ENCODE results near the gene CAPZA3. TPM values are rescaled to one million over a fixed set of nuclear protein-coding genes. Genes with fewer than 3 reads are reported as not detected.
"Not testable (repeated sequence)": the region's sequence is repeated elsewhere in the genome, so short reads cannot be mapped to it uniquely, and the experiment has no call there.

Gene CAPZA3
- total RNA-seq, 2 experiments from 2014 or later, result not detected

DNA sequence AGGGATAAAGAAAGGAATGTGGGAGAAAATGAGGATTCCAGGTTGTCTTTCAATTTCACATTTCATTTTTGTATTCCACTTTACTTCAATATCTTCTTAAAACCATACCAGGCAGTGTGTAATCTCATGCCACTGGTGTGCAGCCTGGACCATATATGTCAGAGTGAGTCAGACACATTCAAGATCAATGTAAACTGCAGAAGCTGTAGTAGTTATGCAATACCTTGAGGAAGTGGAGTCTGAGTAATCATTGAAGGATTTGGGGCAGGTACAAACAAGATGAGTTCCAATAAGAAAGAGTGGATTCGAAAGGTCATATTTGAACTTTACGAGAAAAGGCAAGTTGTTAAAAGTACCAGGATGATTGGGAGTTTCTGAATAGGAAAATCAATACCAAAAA, 14.2 kb upstream of the CAPZA3 start:
- no peak overlapping the region for H3K27ac Mint-ChIP-seq
- CTCF ChIA-PET, result no interaction called here
- DNase-seq (no peak), ATAC-seq (no peak)
- no peaks in the 10 kb centered on the region for H3K4me1 Mint-ChIP-seq
- no peaks in the 10 kb centered on the region for H3K27me3 Mint-ChIP-seq
- no peaks in the 10 kb centered on the region for H3K36me3 Mint-ChIP-seq
- peaks cover 7% of the 10 kb centered on the region for H3K9me3 Mint-ChIP-seq (ENCODE audit: low read depth)
- no peak overlapping the region for H3K4me3 Mint-ChIP-seq

- CTCF ChIA-PET, result no interaction called here
- no peak for DNase-seq
- no peaks in the 10 kb centered on the region for H3K27me3 Mint-ChIP-seq
- no peak overlapping the region for H3K4me3 Mint-ChIP-seq
- H3K9me3 Mint-ChIP-seq (ENCODE audit: low read depth), result peaks cover 8% of the 10 kb centered on the region
- H3K27ac Mint-ChIP-seq, result no peak overlapping the region
- no peak for ATAC-seq
- no peaks in the 10 kb centered on the region for H3K4me1 Mint-ChIP-seq
- no peaks in the 10 kb centered on the region for H3K36me3 Mint-ChIP-seq
Observed at GRCh38 chr12:18731156-18731555, 6.8 kb upstream of the CAPZA3 start.

DNA sequence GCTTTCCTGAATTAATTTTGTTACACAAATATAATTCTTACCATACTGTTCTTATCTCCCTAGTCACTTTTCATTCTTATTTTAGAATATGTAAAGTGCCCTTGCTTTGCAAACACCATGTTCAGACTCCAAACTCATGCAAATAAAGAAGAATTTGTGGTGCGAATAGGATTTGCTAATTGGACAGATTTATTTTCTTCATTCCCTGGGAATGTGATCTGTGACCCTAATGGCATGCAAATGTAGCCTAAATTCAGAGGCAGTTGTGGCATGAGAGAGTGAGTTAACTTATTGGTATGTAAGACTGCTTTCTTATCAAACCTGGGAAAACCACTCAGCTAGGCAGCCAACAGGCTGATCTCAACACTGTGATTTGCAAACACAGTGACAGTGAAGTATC, 10.0 kb downstream of the CAPZA3 start:
- DNase-seq, result no peak
- Mint-ChIP-seq H3K27ac (no peak overlapping the region), H3K36me3 (no peaks in the 10 kb centered on the region), H3K4me3 (no peak overlapping the region), H3K9me3 (ENCODE audit: low read depth) (peaks cover 7% of the 10 kb centered on the region), H3K27me3 (no peaks in the 10 kb centered on the region), H3K4me1 (no peaks in the 10 kb centered on the region)
- ATAC-seq, result no peak
- CTCF ChIA-PET, result no interaction called here

DNA sequence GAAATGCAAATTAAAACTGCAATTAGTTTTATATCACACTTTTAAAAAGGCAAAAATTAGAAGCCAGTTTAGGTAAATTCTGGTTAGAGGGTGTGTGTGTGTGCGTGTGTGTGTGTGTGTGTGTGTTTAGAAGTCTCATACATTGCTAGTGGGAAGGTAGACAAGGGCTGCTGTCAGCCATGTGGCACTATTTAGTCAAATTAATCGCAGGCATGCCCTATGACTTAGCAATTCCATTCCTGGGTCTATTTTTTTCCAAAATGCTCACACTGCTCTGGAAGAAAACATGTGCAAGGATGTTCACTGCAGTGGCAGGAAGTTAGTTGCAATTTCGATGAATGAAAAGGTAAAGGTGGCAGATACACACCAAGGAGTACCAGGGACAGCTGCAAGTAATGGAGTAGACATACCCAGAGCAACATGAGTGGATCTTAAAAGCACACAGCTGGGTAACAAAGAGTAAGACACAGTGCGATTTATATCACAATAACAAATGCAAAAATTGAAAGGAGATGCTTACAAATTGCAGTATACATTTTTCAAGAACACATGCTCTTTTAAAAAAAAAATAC, 11.6 kb downstream of the CAPZA3 start:
- DNase-seq (no peak), ATAC-seq (no peak)
- Mint-ChIP-seq H3K4me1 (no peaks in the 10 kb centered on the region), H3K9me3 (ENCODE audit: low read depth) (peaks cover 2% of the 10 kb centered on the region), H3K27ac (no peak overlapping the region), H3K27me3 (no peaks in the 10 kb centered on the region), H3K36me3 (no peaks in the 10 kb centered on the region), H3K4me3 (no peak overlapping the region)
- CTCF ChIA-PET, result no interaction called here

DNA sequence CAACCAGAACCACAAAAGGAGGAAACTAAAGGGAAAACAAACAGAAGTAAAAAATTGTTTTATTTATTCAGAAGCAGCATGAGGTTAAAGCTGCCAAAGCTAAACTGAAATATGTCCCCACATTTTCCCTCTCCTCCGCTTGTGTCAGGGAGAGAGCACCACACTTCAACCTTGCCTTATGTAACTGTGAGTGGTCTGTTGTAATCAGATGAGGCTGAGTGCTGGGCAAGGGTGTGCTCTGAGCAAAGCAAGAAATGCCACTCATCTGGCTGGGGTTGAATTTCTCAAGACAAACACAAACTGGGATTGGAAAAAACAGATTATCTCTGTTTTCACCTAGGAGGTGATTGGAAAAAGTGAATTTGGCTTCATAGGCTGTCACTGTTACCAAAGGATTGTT, 12.2 kb downstream of the CAPZA3 start:
- CTCF ChIA-PET, result no interaction called here
- Mint-ChIP-seq H3K27me3 (no peaks in the 10 kb centered on the region), H3K4me3 (no peak overlapping the region), H3K36me3 (no peaks in the 10 kb centered on the region), H3K27ac (no peak overlapping the region), H3K9me3 (ENCODE audit: low read depth) (peaks cover 2% of the 10 kb centered on the region), H3K4me1 (no peaks in the 10 kb centered on the region)
- DNase-seq (no peak), ATAC-seq (no peak)

- no peak overlapping the region for H3K27ac Mint-ChIP-seq
- no peaks in the 10 kb centered on the region for H3K36me3 Mint-ChIP-seq
- CTCF ChIA-PET, result no interaction called here
- DNase-seq (no peak), ATAC-seq (no peak)
- no peak overlapping the region for H3K4me3 Mint-ChIP-seq
- no peaks in the 10 kb centered on the region for H3K4me1 Mint-ChIP-seq
- no peaks in the 10 kb centered on the region for H3K27me3 Mint-ChIP-seq
- peaks cover 2% of the 10 kb centered on the region for H3K9me3 Mint-ChIP-seq (ENCODE audit: low read depth)
Observed at GRCh38 chr12:18751866-18752265, 13.9 kb downstream of the CAPZA3 start.

DNA sequence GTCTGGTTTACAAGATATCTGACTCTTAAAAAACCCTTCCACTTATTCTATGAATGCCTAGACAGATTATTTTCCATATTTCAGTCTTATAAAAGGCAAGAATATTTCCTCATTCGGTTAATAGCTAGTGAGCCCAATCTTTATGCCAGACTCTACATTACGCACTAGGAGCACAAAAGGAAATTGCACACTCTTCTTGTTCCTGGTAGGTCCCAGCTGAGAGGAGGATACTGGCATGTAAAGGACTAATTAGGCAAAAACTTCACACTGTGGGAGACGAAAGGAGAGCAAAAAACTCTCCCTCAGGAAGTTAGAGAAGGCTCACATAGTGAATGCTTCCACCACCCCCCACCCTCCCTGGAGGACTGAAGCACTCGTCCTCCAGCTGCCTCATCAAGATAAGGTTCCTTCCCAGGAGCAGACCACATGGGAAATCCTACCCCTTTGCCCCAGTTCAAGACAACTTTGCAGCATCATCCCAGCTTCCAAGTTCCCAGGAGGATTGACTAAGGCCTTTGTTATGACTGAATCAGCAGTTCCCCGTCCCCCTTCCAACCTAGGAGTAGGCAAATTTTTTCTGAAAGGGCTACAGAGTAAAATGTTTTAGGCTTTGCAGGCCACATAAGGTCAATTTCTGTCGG, 14.5 kb downstream of the CAPZA3 start:
- CTCF ChIA-PET, result no interaction called here
- ATAC-seq (no peak), DNase-seq (no peak)
- no peak overlapping the region for H3K4me3 Mint-ChIP-seq
- H3K36me3 Mint-ChIP-seq, result no peaks in the 10 kb centered on the region
- no peaks in the 10 kb centered on the region for H3K9me3 Mint-ChIP-seq (ENCODE audit: low read depth)
- no peaks in the 10 kb centered on the region for H3K4me1 Mint-ChIP-seq
- H3K27me3 Mint-ChIP-seq, result no peaks in the 10 kb centered on the region
- H3K27ac Mint-ChIP-seq, result no peak overlapping the region

DNA sequence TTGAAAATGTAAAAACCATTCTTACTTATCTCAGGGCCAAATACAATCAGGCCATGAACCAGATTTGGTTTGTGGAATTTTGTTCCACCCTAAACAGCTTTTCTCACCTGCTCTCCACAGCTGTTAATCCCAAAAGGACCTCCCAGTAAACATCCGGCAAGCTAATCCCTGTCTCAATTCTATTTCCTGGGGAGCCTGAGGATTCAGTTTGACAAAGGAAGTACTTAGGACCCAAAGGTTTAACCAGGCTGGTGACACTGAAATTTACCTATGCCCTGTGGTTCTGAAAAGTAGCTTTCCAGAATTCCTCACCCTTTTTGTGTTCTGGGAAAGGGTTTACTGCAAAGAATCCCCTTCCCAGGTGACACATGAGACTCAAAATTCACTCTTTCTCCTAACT, 15.0 kb downstream of the CAPZA3 start:
- CTCF ChIA-PET, result no interaction called here
- H3K27me3 Mint-ChIP-seq, result no peaks in the 10 kb centered on the region
- no peaks in the 10 kb centered on the region for H3K4me1 Mint-ChIP-seq
- DNase-seq (no peak), ATAC-seq (no peak)
- H3K4me3 Mint-ChIP-seq, result no peak overlapping the region
- no peaks in the 10 kb centered on the region for H3K36me3 Mint-ChIP-seq
- H3K27ac Mint-ChIP-seq, result no peak overlapping the region
- no peaks in the 10 kb centered on the region for H3K9me3 Mint-ChIP-seq (ENCODE audit: low read depth)

DNA sequence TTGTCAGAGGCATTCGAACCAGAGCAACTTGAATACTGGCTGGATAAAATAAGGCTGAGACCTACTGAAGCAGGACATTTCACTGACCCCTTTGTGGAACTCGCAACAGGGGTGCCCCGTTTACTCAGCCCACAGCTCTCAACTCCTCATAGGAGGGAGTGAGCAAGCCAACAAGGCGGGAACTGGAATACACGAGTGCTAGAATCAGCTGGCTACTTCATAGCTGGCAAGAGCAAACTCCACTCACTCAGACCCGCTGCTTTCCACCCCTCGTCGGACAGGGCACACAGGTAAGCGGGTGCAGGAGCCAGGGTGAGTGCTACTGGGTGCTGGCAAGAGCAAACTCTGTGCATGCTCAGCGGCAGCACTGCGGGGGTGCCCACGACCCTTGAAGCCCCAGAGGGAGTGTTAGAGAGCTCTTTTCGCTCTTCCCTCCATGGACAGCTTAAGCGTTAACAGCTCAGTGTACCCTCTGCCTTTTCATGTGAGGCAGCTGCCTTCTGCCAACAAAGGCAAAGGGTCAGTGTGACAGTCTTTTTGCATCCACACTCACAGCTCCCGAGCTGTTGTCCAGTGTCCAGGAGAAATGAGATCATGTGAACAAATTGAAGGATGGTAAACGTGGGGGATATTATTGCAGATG, 15.7 kb downstream of the CAPZA3 start:
- ATAC-seq, result no peak
- Mint-ChIP-seq H3K4me1 (no peaks in the 10 kb centered on the region), H3K9me3 (ENCODE audit: low read depth) (no peaks in the 10 kb centered on the region), H3K36me3 (no peaks in the 10 kb centered on the region), H3K27me3 (no peaks in the 10 kb centered on the region), H3K4me3 (no peak overlapping the region), H3K27ac (no peak overlapping the region)
- DNase-seq, result no peak
- CTCF ChIA-PET, result no interaction called here

- DNase-seq (no peak), ATAC-seq (no peak)
- Mint-ChIP-seq H3K27me3 (no peaks in the 10 kb centered on the region), H3K36me3 (no peaks in the 10 kb centered on the region), H3K27ac (no peak overlapping the region), H3K4me1 (no peaks in the 10 kb centered on the region), H3K4me3 (no peak overlapping the region), H3K9me3 (ENCODE audit: low read depth) (no peaks in the 10 kb centered on the region)
- CTCF ChIA-PET, result no interaction called here
Observed at GRCh38 chr12:18754124-18754707, 16.3 kb downstream of the CAPZA3 start.

- H3K36me3 Mint-ChIP-seq, result no peaks in the 10 kb centered on the region
- no peak overlapping the region for H3K27ac Mint-ChIP-seq
- no peaks in the 10 kb centered on the region for H3K9me3 Mint-ChIP-seq (ENCODE audit: low read depth)
- no peak for DNase-seq
- H3K27me3 Mint-ChIP-seq, result no peaks in the 10 kb centered on the region
- no peak for ATAC-seq
- no peak overlapping the region for H3K4me3 Mint-ChIP-seq
- CTCF ChIA-PET, result no interaction called here
- H3K4me1 Mint-ChIP-seq, result no peaks in the 10 kb centered on the region
Observed at GRCh38 chr12:18755341-18755740, 17.4 kb downstream of the CAPZA3 start.

- CTCF ChIA-PET; ATAC-seq; H3K9me3 Mint-ChIP-seq (ENCODE audit: low read depth); H3K4me3 Mint-ChIP-seq; H3K27ac Mint-ChIP-seq; H3K4me1 Mint-ChIP-seq; H3K36me3 Mint-ChIP-seq; H3K27me3 Mint-ChIP-seq; DNase-seq: not testable (repeated sequence)
Observed at GRCh38 chr12:18766479-18766878, 28.6 kb downstream of the CAPZA3 start.

- Mint-ChIP-seq H3K36me3 (no peaks in the 10 kb centered on the region), H3K4me1 (no peaks in the 10 kb centered on the region), H3K27me3 (no peaks in the 10 kb centered on the region), H3K9me3 (ENCODE audit: low read depth) (no peaks in the 10 kb centered on the region), H3K4me3 (no peak overlapping the region), H3K27ac (no peak overlapping the region)
- ATAC-seq, result no peak
- no peak for DNase-seq
- CTCF ChIA-PET, result no interaction called here
Observed at GRCh38 chr12:18782827-18783226, 44.9 kb downstream of the CAPZA3 start.

DNA sequence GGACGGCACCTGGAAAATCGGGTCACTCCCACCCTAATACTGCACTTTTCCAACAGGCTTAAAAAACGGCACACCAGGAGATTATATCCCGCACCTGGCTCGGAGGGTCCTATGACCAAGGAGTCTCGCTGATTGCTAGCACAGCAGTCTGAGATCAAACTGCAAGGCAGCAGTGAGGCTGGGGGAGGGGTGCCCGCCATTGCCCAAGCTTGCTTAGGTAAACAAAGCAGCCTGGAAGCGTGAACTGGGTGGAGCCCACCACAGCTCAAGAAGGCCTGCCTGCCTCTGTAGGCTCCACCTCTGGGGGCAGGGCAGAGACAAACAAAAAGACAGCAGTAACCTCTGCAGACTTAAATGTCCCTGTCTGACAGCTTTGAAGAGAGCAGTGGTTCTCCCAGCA, 47.5 kb downstream of the CAPZA3 start:
- DNase-seq; H3K4me3 Mint-ChIP-seq; ATAC-seq; H3K9me3 Mint-ChIP-seq (ENCODE audit: low read depth); H3K36me3 Mint-ChIP-seq; H3K4me1 Mint-ChIP-seq; H3K27me3 Mint-ChIP-seq; CTCF ChIA-PET; H3K27ac Mint-ChIP-seq: not testable (repeated sequence)
